Nephron progenitor cell (in vitro differentiated cells): ENCODE data around the gene MAPKAPK3.

ENCODE experiments used
- DNase-seq: peaks from one replicate; pipeline ENCODE4 v3.0.0; 2021
- H3K27ac Mint-ChIP-seq: 2 replicates; pipeline ENCODE4 v1.8.0; 2021; ENCODE audit warnings: mild to moderate bottlenecking, moderate library complexity, mixed read lengths
- H3K27me3 Mint-ChIP-seq: 2 replicates; pipeline ENCODE4 v1.8.0; 2021; ENCODE audit warnings: mild to moderate bottlenecking, low read depth, mixed read lengths; ENCODE audit not compliant: poor library complexity
- H3K36me3 Mint-ChIP-seq: 2 replicates; pipeline ENCODE4 v1.8.0; 2021; ENCODE audit warnings: low read depth, mixed read lengths
- H3K4me1 Mint-ChIP-seq: 2 replicates; pipeline ENCODE4 v1.8.0; 2021; ENCODE audit warnings: mixed read lengths
- H3K4me3 Mint-ChIP-seq: 2 replicates; pipeline ENCODE4 v1.8.0; 2021; ENCODE audit warnings: mild to moderate bottlenecking, moderate library complexity, mixed read lengths
- H3K9me3 Mint-ChIP-seq: 2 replicates; pipeline ENCODE4 v1.8.0; 2021; ENCODE audit warnings: mild to moderate bottlenecking, moderate library complexity, mixed read lengths
- TF ChIP-seq, protein P1 (sequence below): fragments of 200-600 bp; sonication (generic); IDR thresholded peaks from 2 replicates; pipeline ENCODE4 v1.5.0; 2021; ENCODE audit warnings: antibody characterized with exemption

The MAPKAPK3 gene

DNA sequence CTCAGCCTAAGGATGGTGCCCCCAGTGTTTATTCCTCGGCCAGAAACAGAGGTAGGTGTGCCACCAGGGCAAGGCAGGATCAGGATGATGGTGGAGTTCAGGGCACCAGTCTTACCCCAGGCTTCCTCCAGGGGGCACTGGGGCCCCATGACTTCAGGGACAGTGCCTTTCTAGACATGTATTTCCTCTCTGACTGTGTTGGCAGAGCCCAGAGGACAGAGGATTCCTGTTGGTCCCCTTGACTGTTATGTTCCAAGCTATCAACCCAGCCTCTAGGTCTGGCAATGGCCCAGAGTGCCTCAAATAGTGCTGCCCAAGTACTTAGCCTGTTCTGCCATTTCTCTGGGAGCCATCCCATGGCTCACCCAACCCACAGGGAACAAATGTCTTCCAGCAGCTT, 44.8 kb upstream of the MAPKAPK3 start:
- no peak overlapping the region for H3K27ac Mint-ChIP-seq
- no peak overlapping the region for H3K4me3 Mint-ChIP-seq
- DNase-seq = peak; percentile 74
- H3K27me3 Mint-ChIP-seq = peaks cover 8% of the 10 kb centered on the region
- H3K36me3 Mint-ChIP-seq = no peaks in the 10 kb centered on the region
- no peaks in the 10 kb centered on the region for H3K9me3 Mint-ChIP-seq
- TF ChIP-seq, protein P1, sequence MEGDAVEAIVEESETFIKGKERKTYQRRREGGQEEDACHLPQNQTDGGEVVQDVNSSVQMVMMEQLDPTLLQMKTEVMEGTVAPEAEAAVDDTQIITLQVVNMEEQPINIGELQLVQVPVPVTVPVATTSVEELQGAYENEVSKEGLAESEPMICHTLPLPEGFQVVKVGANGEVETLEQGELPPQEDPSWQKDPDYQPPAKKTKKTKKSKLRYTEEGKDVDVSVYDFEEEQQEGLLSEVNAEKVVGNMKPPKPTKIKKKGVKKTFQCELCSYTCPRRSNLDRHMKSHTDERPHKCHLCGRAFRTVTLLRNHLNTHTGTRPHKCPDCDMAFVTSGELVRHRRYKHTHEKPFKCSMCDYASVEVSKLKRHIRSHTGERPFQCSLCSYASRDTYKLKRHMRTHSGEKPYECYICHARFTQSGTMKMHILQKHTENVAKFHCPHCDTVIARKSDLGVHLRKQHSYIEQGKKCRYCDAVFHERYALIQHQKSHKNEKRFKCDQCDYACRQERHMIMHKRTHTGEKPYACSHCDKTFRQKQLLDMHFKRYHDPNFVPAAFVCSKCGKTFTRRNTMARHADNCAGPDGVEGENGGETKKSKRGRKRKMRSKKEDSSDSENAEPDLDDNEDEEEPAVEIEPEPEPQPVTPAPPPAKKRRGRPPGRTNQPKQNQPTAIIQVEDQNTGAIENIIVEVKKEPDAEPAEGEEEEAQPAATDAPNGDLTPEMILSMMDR = peak; percentile 77
- peaks cover 18% of the 10 kb centered on the region for H3K4me1 Mint-ChIP-seq

DNA sequence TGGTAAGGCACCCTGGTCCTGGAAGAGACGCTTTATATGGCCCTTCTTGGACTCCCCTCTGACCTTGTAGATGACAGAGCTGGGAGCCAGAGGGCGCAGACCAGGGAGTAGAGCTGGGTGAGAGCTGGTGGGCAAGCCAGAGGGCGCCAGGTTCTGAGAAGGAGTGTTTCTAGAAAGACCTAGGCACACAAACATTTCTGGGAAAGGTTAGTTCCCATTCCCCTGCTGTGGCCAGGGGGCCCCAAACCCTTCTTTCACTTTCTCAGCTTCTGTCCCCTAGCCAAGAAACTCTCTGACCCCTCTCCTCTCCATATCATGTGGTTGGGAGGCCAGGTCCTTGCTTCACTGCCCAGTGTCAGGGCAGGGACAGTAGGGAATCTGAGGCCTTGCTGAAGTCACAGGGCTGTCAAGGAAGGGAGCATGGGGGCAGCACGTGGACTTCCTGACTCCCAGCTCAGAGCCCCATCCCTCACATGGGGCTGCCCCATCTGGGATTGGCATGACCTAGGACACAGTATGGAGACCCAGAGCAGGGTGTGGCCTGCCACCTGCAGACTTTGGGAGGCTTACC, 44.1 kb upstream of the MAPKAPK3 start:
- H3K4me3 Mint-ChIP-seq = no peak overlapping the region
- H3K4me1 Mint-ChIP-seq = peaks cover 14% of the 10 kb centered on the region
- H3K36me3 Mint-ChIP-seq = no peaks in the 10 kb centered on the region
- no peak overlapping the region for H3K27ac Mint-ChIP-seq
- DNase-seq = no peak
- peaks cover 3% of the 10 kb centered on the region for H3K27me3 Mint-ChIP-seq
- TF ChIP-seq, protein P1 = no peak
- H3K9me3 Mint-ChIP-seq = no peaks in the 10 kb centered on the region

DNA sequence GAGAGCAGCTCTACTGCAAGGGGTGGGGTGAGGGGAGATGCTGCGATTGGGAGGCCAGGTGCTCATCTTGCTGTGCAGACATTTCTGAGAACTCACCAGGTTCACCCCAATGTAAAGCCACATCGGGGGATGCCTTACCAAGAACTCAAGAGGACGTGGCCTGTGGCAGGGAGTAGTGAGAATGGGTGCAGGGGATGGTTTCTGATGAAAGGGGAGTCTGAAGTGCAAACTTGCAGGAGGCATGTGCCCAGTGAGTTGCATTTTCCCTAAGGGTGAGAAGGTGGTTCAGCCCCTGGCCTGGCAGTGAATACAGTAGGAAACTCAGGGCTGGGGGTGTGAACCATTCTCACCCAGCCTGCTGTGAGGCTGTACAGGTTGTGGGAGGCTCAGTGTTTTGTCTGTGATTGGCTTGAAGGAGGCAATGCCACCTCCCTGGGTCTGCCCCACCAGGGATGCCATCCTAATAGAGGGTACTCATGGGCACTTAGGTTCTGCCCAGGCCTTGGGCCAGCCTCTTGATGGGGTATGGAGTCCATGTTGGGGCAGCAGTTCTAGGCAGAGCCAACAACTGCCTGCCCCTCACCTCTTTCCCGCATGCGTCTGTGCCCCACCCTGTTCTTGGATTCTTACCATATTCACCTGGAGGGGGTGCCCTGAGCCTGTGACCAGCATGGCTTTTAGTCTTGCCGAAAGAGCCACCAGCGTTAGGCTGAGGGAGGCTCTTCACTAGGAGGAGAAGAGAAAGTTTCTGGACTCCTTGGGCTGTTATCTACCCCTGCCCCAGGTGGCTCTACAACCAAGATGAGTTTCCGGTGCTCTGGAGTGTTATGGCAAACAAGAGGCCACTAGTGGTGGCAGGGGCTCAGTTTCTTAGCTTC, 43.1 kb upstream of the MAPKAPK3 start:
- no peaks in the 10 kb centered on the region for H3K36me3 Mint-ChIP-seq
- H3K27me3 Mint-ChIP-seq = no peaks in the 10 kb centered on the region
- DNase-seq = no peak
- no peaks in the 10 kb centered on the region for H3K9me3 Mint-ChIP-seq
- H3K4me1 Mint-ChIP-seq = peaks cover 11% of the 10 kb centered on the region
- TF ChIP-seq, protein P1 = no peak
- no peak overlapping the region for H3K4me3 Mint-ChIP-seq
- no peak overlapping the region for H3K27ac Mint-ChIP-seq

DNA sequence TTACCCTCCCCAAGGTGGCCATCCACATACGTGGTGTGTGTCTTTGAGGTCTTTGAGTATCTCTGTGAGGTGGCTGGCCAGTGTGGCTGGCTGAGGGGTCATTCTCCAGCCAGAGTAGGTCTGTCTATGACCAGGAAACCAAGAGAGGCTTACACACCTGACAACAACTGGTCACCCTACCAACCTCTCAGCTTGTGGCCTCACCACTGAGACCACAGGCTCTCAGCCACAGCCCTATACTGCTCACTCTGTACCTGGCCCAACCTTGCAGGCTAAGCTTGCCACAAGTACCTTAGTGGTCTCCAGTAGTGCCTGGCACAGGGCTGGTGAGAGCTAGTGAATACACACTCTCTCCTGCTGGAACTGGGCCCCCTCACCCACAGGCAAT, 42.5 kb upstream of the MAPKAPK3 start:
- Mint-ChIP-seq H3K27me3 (no peaks in the 10 kb centered on the region), H3K27ac (no peak overlapping the region), H3K9me3 (no peaks in the 10 kb centered on the region), H3K4me1 (peaks cover 11% of the 10 kb centered on the region), H3K4me3 (no peak overlapping the region), H3K36me3 (no peaks in the 10 kb centered on the region)
- DNase-seq = no peak
- TF ChIP-seq, protein P1 = no peak

DNA sequence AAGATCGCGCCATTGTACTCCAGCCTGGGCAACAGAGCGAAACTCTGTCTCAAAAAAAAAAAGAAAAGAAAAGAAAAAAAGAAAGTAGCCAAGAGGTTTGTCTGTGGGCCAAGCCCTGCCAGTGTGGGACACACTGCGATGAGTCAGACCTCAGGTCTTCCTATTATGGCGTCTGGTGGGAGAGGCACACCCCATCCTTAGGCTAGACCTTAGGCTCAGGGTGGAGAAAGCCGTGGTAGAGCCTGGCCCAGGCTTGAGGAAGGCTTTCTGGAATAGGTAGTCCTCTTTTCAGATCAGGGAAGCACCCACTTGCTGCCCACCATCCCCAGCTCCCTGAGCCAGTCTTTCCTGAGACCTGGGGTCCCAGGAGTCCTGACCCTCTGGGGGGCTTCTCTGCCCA, 41.6 kb upstream of the MAPKAPK3 start:
- no peak for DNase-seq
- H3K9me3 Mint-ChIP-seq = no peaks in the 10 kb centered on the region
- H3K36me3 Mint-ChIP-seq = no peaks in the 10 kb centered on the region
- H3K27ac Mint-ChIP-seq = no peak overlapping the region
- peaks cover 6% of the 10 kb centered on the region for H3K4me1 Mint-ChIP-seq
- H3K4me3 Mint-ChIP-seq = no peak overlapping the region
- H3K27me3 Mint-ChIP-seq = no peaks in the 10 kb centered on the region
- TF ChIP-seq, protein P1 = no peak
